Fibroblast of lung (primary cell): ENCODE data around the gene GARNL3. TPM values are rescaled to one million over a fixed set of nuclear protein-coding genes. Genes with fewer than 3 reads are reported as not detected.

Experiments used
- DNase-seq, 2 donors: peaks; one replicate each; pipeline versions ENCODE4 v3.0.0 to v3.0.0-alpha.2; 2010; ENCODE audit warnings: low read depth in 2 of 2
- H2AFZ ChIP-seq: 2 replicates; pipeline ENCODE4 v1.5.1; 2012; ENCODE audit warnings: low read length, control low read depth, inconsistent platforms
- H3K27ac ChIP-seq: 2 replicates; pipeline ENCODE4 v1.5.1; 2011; ENCODE audit warnings: low read length, control low read depth; ENCODE audit not compliant: insufficient read depth
- H3K27me3 ChIP-seq: 2 replicates; pipeline ENCODE4 v1.5.1; 2011; ENCODE audit warnings: mild to moderate bottlenecking, low read length; ENCODE audit not compliant: control insufficient read depth, insufficient read depth
- H3K36me3 ChIP-seq: 2 replicates; pipeline ENCODE4 v1.5.1; 2011; ENCODE audit warnings: low read length; ENCODE audit not compliant: control insufficient read depth, insufficient read depth
- H3K4me1 ChIP-seq: 2 replicates; pipeline ENCODE4 v1.5.1; 2011; ENCODE audit warnings: low read length; ENCODE audit not compliant: control insufficient read depth, insufficient read depth; ENCODE audit errors: extremely low read depth
- H3K4me2 ChIP-seq: 2 replicates; pipeline ENCODE4 v1.5.1; 2011; ENCODE audit warnings: low read length, control low read depth; ENCODE audit not compliant: insufficient read depth; ENCODE audit errors: extremely low read depth
- H3K4me3 ChIP-seq, 4 experiments: fragments of 200-600 bp in 1 of 4; sonication (generic) in 1 of 4; replicated peaks in 1 of 4; 2 replicates each; pipeline ENCODE4 v1.5.1; 2011 to 2016; ENCODE audit warnings: low read length in 4 of 4, low read depth in 3 of 4, mild to moderate bottlenecking in 3 of 4, control low read depth in 2 of 4, inconsistent platforms in 1 of 4, mixed read lengths in 1 of 4; ENCODE audit not compliant: insufficient read depth in 1 of 4; ENCODE audit errors: control extremely low read depth in 1 of 4
- H3K79me2 ChIP-seq: 2 replicates; pipeline ENCODE4 v1.5.1; 2012; ENCODE audit warnings: mild to moderate bottlenecking, low read length, inconsistent platforms; ENCODE audit not compliant: control insufficient read depth, insufficient read depth
- H3K9ac ChIP-seq: 2 replicates; pipeline ENCODE4 v1.5.1; 2011; ENCODE audit warnings: mild to moderate bottlenecking, low read length, control low read depth; ENCODE audit not compliant: insufficient read depth
- H3K9me3 ChIP-seq: 2 replicates; pipeline ENCODE4 v1.5.1; 2012; ENCODE audit warnings: low read depth, low read length; ENCODE audit not compliant: control insufficient read depth, insufficient read depth
- H4K20me1 ChIP-seq: 2 replicates; pipeline ENCODE4 v1.5.1; 2011; ENCODE audit warnings: low read length; ENCODE audit not compliant: control insufficient read depth, insufficient read depth; ENCODE audit errors: extremely low read depth
- CTCF ChIP-seq, 2 donors: IDR thresholded peaks in 1 of 2; conservative IDR thresholded peaks in 1 of 2; 1 replicate in 1 of 2; 2 replicates in 1 of 2; pipeline ENCODE4 v1.5.1; 2011 to 2012; ENCODE audit warnings: low read length in 2 of 2, control low read depth in 1 of 2, inconsistent platforms in 1 of 2, low read depth in 1 of 2, mild to moderate bottlenecking in 1 of 2
- EZH2 ChIP-seq: IDR thresholded peaks from 2 replicates; pipeline ENCODE4 v1.5.1; 2012; ENCODE audit warnings: low read length, control low read depth, mild to moderate bottlenecking; ENCODE audit errors: missing control alignments
- polyA plus RNA-seq, 2 donors: library from polyadenylated mRNA; depleted of rRNA in 1 of 2; stranded (reverse) in 1 of 2; unstranded in 1 of 2; fragments of >200 nt; gene quantifications; 2 replicates each; pipeline ENCODE4 v1.2.1, GENCODE V29; 2011 to 2012; ENCODE audit warnings: missing spikeins in 1 of 2
- total RNA-seq: library from RNA; depleted of rRNA; stranded (reverse); fragments of >200 nt; gene quantifications from 2 replicates; pipeline ENCODE4 v1.2.1, GENCODE V29; 2014

GARNL3 gene
- total and polyA plus RNA-seq, 2 donors (not counting 1 experiment from before 2014, with no cell fraction given), result 1.5 to 6.4 TPM

GRCh38 chr9:127291246-127291778 is 26.7 kb downstream of the GARNL3 start:
- Histone ChIP-seq H3K36me3 (no peaks in the 10 kb centered on the region), H3K27ac (no peak overlapping the region), H3K79me2 (no peaks in the 10 kb centered on the region), H3K4me1 (no peaks in the 10 kb centered on the region), H3K9me3 (no peaks in the 10 kb centered on the region), H3K4me3 (no peak overlapping the region), H3K4me2 (no peak overlapping the region), H3K9ac (no peak overlapping the region), H4K20me1 (no peaks in the 10 kb centered on the region), H2AFZ (no peak overlapping the region), H3K27me3 (no peaks in the 10 kb centered on the region)
- no peak for DNase-seq
- TF ChIP-seq EZH2, result no peak
- TF ChIP-seq CTCF (conservative IDR thresholded peaks at IDR 0.05 in 1 of 2, IDR thresholded peaks at IDR 0.05 in 1 of 2; ENCODE audit: low read depth in 1 of 2, low read length in 2 of 2), result no peak

GRCh38 chr9:127292415-127292814 is 27.8 kb downstream of the GARNL3 start:
- TF ChIP-seq EZH2, result no peak
- TF ChIP-seq CTCF (conservative IDR thresholded peaks at IDR 0.05 in 1 of 2, IDR thresholded peaks at IDR 0.05 in 1 of 2; ENCODE audit: low read depth in 1 of 2, low read length in 2 of 2), result no peak
- Histone ChIP-seq H3K4me1 (no peaks in the 10 kb centered on the region), H3K4me3 (no peak overlapping the region), H3K36me3 (no peaks in the 10 kb centered on the region), H3K9me3 (no peaks in the 10 kb centered on the region), H2AFZ (no peak overlapping the region), H3K4me2 (no peak overlapping the region), H3K79me2 (no peaks in the 10 kb centered on the region), H4K20me1 (no peaks in the 10 kb centered on the region), H3K27me3 (no peaks in the 10 kb centered on the region), H3K27ac (no peak overlapping the region), H3K9ac (no peak overlapping the region)
- no peak for DNase-seq

- no peaks in the 10 kb centered on the region for H3K27me3 ChIP-seq
- H3K4me2 ChIP-seq, result no peak overlapping the region
- H3K36me3 ChIP-seq, result no peaks in the 10 kb centered on the region
- no peak for DNase-seq
- TF ChIP-seq CTCF (conservative IDR thresholded peaks at IDR 0.05 in 1 of 2, IDR thresholded peaks at IDR 0.05 in 1 of 2; ENCODE audit: low read depth in 1 of 2, low read length in 2 of 2), result no peak
- no peak for TF ChIP-seq EZH2
- H2AFZ ChIP-seq, result no peak overlapping the region
- H4K20me1 ChIP-seq, result no peaks in the 10 kb centered on the region
- H3K9me3 ChIP-seq, result no peaks in the 10 kb centered on the region
- no peaks in the 10 kb centered on the region for H3K79me2 ChIP-seq
- no peaks in the 10 kb centered on the region for H3K4me1 ChIP-seq
- no peak overlapping the region for H3K27ac ChIP-seq
- H3K4me3 ChIP-seq, result no peak overlapping the region
- H3K9ac ChIP-seq, result no peak overlapping the region
These were observed 28.8 kb downstream of the GARNL3 start for GRCh38 chr9:127293328-127293727.
